HG02623 (cell line): ENCODE results near the gene UGT2B7.

ENCODE experiments used
- ATAC-seq: cut with Tn5 transposase; IDR thresholded peaks from one replicate; pipeline ENCODE4 v1.9.1; 2021; ENCODE audit warnings: moderate library complexity; ENCODE audit not compliant: unreplicated experiment

The UGT2B7 gene

DNA sequence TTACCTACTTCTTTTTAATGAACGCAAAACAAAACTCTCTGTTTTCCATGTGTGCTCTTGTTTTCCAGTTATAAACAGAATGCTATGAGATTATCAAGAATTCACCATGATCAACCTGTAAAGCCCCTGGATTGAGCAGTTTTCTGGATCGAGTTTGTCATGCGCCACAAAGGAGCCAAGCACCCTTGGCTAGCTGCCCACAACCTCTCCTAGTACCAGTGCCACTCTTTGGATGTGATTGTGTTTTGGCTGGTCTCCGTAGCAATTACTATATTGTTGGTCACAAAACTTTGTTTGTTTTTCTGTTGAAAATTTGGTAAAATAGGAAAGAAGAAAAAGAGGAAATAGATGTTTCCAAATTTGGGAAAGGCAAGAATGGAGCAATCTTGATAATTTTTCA lies 51.1 kb downstream of the UGT2B7 start:
- ATAC-seq, result no peak

DNA sequence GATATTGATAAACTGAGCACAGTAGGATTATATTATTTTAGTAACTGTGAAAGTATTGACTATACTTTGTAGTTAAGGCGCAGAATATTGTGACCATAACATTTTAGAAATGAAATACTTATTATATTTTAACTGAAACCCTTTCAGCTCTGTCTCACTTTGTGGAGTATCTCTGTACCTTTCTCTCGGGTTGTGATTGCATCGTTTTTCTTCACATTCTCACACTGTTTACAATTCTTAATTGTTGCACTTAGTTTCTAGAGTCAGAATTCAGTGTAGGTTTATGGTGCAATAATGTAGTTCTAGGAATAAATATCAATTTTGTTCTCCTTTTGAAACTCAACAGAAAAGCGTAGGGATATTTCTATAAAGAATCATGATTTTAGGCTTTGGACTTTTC lies 57.7 kb downstream of the UGT2B7 start:
- ATAC-seq, result no peak

DNA sequence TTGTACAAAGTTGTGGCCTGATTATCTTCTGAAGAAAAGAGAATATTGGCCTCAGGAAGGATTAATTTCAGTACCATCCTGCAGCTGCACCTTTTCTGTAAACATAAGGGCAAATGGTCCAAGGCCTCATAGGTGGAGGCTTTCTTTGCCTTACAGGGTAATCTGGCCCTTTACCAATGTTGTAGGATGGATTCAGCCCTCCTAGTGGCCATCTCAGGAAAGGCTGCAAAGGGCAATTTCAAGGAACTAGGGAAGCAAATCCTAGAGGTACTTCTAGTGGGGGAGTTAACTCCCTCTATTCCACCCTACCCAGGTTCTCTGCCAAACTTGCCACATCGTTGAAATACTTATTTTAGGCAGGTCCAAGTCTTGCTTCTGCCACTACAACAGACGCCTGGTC lies 60.6 kb downstream of the UGT2B7 start:
- ATAC-seq, result no peak
